Activated CD8-positive, alpha-beta memory T cell treated with anti-CD3 and anti-CD28 coated beads, Interleukin-2, amount 50 U/mL, for 48 hours (primary cell): ENCODE results near the gene CDH4.
"Not testable (repeated sequence)": the region's sequence is repeated elsewhere in the genome, so short reads cannot be mapped to it uniquely, and the experiment has no call there.

ENCODE experiments used
- DNase-seq: peaks from one replicate; pipeline ENCODE4 v3.0.0-alpha.2; 2020

CDH4 gene

GRCh38 chr20:61977419-61977786 lies 725.3 kb downstream of the CDH4 start:
- no peak for DNase-seq

DNA sequence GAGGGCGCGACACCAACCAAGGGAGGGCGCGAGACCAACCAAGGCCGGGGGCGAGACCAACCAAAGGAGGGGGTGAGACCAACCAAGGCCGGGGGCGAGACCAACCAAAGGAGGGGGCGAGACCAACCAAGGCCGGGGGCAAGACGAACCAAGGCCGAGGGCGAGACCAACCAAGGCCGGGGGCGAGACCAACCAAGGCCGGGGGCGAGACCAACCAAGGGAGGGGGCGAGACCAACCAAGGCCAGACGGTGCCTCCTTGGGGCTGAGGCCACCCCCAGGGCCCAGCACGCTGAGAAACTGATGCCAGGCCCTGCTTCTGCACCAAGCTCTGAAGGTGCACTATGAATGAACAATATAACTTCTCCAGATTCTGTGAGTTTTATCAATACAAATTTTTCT lies 726.4 kb downstream of the CDH4 start:
- no peak for DNase-seq

DNA sequence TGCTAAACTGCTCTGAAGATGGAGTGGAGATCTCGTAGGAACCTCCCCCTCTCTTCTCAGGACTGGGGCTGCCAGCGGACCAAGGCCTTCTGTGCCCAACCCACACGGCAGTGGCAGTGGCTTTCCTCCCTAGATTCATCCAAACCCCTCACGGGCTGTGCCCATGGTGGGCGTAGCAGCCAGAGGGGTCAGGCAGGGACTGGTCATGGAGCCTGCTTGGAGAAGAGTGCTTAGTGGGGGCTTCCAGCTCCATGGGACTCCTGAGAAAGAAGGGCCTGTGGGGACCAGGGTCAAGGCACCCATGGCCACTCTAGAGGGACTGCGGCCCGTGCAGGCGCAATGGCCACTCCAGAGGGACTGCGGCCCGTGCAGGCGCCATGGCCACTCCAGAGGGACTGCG lies 727.0 kb downstream of the CDH4 start:
- no peak for DNase-seq

- DNase-seq, result no peak
These were observed 727.9 kb downstream of the CDH4 start for GRCh38 chr20:61979701-61980635.

GRCh38 chr20:61980647-61981583 lies 728.9 kb downstream of the CDH4 start:
- DNase-seq, result no peak

GRCh38 chr20:61981691-61982090 lies 729.6 kb downstream of the CDH4 start:
- DNase-seq, result not testable (repeated sequence)

- DNase-seq, result no peak
These were observed 730.3 kb downstream of the CDH4 start for GRCh38 chr20:61982191-61982950.

- DNase-seq, result no peak
These were observed 730.9 kb downstream of the CDH4 start for GRCh38 chr20:61982951-61983315.

- DNase-seq, result no peak
These were observed 731.9 kb downstream of the CDH4 start for GRCh38 chr20:61983965-61984364.

DNA sequence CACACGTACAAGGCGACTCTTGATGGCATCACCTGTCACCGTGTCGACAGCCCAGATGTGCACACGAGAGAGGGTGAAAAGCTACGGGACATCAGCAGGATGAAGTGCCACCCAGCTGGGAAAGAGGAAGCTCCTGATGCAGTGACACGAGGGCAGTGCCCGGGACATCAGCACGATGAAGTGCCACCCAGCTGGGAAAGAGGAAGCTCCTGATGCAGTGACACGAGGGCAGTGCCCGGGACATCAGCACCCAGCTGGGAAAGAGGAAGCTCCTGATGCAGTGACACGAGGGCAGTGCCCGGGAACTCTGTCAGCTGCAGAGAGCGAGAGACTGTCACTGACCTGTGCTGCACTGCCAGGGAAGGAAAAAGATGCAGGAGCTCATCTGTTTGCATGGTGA lies 732.4 kb downstream of the CDH4 start:
- not testable (repeated sequence) for DNase-seq

DNA sequence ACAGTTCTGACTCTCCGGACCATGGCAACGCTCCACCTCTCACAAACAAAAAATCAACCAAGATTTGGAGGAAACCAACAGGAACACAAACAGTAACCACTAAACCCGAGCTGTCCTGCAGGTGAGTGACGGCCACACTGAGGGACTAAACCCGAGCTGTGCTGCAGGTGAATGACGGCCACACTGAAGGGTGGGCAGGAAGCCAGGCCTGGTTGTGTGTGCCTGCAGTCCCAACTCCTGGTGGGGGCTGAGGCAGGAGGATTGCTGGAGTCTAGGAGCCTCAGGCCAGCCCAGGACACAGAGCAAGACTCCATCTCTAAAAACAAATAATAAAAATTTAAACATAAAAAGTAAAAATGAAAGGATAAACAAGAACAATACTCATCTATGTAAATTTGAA lies 733.0 kb downstream of the CDH4 start:
- no peak for DNase-seq

- DNase-seq, result no peak
These were observed 734.8 kb downstream of the CDH4 start for GRCh38 chr20:61986762-61987321.

DNA sequence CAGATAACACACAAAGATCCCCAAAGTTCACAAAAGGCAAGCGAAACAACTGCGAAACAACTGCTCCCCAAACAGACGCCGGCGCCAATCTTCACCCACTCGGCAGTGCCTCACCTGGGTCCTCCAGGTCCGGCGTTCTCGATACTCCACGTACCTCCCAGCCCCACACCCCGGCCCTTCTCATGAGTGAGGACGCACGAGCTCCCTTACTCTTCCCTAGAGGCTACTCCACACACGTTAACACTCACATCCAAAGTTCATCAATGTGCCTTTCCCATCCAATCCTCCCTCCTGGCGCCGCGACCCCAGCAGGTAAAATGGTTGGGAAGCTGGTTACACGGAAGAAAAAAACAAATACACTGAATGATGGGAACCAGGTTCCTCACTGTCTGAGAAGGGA lies 736.6 kb downstream of the CDH4 start:
- DNase-seq, result no peak

GRCh38 chr20:61989741-61990140 lies 737.7 kb downstream of the CDH4 start:
- no peak for DNase-seq
